Muscle of back (tissue), 11 donors: ENCODE data around the gene PEPD. TPM values are rescaled to one million over a fixed set of nuclear protein-coding genes. Genes with fewer than 3 reads are reported as not detected.

Experiments
- DNase-seq, 3 donors: peaks; one replicate each; pipeline versions ENCODE4 v3.0.0 to v3.0.0-alpha.2; 2013
- polyA plus RNA-seq, 10 donors: library from polyadenylated mRNA; unstranded; fragments of 120-200 nt; gene quantifications; one replicate each; pipeline ENCODE4 v1.2.1, GENCODE V29; 2013; ENCODE audit not compliant: insufficient read length in 10 of 10

PEPD gene
- polyA plus RNA-seq, 10 donors = 35.9 to 53.2 (median 44.4) TPM

DNA sequence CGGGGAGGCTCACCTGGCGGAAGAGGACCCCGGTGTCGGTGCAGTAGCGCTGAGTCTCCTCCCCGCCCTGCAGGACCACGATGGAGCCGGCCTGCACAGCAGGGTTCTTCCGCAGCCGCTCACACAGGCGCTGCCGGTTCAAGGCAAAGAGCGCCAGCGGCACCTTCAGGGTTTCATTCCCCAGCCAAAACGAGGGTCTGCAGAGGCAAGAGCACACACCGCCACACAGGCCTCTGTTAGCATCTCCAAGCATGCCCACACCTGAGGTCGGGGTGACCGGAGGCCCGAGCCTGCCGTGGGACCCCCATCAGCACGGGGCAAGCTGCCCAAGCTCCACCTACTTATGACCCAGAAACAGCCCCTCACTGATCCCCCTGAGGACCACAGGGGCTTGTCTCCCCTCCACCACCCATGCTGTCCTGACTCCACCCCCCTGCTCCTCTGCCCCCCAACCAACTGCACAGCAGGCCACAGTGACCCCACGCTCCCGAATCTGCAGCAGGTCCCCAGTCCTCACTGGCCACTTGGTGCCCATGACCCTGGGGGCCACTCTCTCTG is 8.9 kb downstream of the PEPD start:
- DNase-seq = no peak

DNA sequence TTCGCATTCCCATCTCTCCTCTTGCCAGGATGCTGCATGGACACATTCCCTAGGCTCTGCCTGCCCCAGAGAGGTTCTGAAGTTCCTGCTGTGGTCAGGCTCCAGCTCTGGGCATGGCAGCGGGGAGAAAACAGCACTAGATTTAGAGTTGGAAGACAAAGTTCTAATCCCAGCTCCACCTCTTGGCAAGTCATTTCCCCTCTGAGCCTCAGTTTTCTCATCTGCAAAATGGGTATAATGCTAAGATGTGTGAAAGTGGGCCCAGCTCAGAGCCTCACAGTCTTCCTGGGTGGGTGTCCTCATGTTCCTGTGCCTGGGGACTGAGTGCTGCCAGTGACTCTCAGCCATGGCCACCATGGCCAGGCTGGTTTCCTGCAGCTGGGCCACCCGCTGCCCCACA is 9.6 kb downstream of the PEPD start:
- no peak for DNase-seq

DNA sequence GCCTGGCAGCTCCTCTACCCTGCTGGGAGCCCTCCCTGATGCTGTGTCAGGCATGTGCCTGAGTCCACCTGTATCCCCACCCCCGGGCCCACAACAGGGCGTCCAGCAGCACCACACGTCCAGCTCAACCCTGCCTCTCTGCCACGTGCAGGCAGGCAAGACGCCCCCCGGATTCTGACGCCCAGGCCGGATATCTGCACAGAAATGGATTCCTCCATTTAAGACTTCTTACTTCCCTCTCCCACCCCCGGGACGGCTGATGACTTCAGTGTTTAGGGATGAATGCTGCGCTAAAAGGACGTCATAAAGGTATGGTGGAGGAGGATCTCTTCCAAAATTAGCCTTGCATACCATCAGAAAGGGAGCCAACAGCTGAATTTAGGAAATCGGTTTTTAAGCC is 10.2 kb downstream of the PEPD start:
- no peak for DNase-seq

DNA sequence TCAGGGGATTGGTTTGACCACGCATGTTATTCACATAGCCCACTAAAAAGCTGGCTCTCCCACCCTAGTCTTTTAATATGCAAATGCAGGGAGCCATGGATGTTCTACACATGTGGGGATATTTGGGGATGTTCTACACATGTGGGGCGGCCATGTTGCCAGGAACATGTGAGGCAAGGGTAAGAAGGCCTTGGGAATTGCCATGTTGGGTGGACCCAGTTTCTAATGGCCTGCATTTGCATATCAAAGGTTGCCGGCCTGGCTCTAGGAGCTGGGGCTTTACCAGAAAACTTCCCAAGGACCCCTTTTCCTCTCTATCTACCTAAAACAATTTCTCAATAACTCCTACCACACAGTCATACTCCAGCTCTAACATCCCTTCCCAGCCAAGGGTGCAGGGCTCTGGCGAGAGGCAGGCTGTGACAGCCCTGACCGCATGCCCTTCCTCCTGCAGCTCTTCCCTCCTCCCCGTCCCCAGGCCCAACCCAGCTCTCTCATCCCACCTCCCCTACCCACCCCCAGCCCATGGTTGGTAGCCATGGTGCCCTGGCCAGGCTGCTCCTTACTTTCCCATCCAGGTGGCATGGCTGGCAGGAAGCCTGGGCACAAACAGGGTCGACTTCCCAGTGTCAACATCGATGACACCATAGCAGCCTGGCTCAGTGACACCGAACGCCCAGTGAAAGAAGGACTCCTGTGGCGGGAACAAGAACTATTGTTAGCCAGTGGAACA is 11.0 kb downstream of the PEPD start:
- no peak for DNase-seq

DNA sequence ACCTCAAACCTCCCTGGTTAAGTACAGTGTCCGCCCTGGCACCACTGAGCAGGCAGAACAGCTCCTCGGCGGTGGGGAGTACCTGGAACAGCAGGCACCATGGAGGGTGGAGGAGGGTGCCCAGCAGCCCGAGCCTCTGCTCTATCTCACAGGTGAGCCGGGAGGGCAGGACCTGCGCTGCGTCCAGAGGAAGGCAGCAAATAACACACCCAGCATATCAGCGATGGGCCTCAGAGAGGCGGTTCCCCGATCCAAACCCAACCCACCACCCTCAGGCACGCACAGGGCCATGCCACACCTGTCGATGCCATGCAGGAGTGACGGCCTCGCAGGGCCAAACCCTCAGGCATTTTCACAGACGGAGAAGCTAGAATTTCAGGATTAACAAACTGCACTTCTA is 11.8 kb downstream of the PEPD start:
- no peak for DNase-seq

DNA sequence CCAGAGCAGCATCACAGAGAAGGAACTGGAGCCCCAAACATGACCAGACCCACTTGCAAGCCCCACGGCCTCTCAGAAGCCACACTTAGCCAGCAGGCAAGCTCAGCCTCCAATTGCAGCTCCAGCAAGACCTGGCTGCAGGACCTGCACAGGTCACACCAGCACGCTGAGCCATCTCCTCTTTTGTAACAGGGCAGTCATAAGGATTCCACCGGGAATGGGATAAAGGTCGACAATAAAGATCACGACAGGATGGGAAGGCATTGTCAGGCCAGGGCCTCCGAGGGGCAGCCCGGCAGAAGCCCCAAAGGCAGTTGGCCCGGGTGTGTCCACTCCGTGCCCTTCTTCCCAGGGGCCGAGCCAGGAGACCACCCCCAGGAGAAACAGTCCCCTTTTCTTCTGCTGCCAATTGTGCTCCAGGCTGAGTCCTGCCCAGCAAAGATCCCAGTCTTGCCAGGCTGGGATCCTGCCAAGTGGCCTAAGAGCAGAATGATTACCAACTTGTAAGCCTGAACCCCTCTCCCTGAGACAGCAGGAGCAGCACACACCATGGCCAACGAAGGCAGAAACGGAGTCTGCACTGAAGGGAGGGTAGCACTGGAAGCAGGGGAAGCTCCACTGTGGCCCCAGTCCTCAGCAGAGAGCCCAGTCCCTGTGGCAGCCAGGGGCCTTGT is 12.5 kb downstream of the PEPD start:
- DNase-seq = no peak

DNA sequence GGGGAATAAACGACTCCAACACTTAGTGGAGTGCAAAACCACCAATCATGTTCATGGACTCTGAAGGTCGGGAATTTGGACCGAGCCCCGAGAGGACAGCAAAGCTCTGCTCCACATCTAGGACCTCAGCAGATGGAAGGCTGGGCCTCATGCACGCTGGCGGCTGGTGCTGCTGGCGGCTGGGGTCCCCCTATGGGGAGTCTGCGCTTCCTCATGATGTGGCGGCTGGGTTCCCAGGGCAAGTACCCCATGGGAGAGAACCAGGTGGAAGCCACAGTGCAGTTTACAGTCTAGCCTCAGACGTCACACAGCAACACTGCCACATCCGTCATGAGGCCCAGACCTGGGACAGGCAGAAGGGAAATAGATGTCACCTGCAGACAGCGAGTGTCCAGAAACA is 13.2 kb downstream of the PEPD start:
- DNase-seq = no peak

DNA sequence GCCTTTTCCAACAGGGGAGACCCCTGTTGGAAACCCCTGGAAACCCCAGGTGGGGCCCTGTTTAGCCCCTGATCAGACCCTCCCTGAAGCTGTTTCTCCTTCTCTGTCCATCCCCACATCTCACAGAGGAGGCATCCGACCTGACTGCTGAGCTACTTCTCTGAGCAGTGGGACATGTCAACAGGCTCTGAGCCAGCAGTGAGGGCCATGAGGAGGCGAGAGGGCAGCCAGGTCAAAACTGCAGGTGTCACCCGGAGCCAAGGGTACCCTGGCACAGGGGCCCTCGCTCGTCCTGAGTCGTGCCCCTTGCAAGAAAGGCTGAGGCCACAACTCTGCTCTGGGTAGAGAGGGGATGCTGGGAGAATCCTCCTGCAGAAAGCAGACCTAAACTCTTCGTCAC is 13.6 kb downstream of the PEPD start:
- no peak for DNase-seq

DNA sequence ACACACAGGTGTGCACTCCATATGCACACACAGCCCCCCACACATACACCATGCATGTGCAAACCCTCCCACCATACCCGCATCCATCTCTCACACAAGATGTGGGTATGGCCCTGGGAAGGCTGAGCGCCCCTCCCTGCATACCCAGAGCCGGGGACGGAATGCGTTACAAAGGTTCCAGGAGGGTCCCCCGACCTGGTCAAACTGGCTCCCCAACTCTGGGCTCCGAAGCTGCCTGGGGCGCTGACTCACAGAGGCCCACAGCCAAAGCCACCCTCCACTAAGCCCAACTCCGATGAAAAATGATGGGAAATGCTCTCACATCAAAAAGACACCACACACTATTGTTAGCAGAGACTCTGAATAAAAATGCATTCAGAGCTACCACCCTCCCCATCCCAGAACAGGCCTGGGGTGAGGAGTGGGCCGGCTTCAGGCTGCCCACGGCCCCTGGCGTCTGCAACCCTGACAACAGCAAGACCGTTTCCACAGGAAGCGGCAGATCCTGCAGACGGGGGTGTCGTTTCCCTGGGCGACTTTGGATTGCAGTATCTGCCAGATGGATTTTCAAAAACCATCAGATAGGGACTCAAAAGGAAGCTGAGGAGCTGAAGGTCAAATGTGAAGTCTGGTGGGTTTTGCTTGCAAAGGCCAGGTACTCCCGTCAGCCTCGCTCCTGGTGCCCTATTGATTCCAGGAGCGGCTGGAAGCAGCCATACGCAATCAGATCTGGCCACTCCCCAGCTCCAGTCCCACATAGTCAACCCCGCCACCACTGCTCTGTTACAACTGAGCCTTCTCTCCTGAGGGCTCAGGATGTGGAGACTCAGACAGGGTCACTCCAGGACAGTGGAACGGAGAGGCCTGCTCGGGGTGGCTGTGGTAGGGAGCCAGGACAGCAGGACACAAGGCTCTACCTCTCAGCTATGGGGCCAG is 14.3 kb downstream of the PEPD start:
- DNase-seq = no peak

DNA sequence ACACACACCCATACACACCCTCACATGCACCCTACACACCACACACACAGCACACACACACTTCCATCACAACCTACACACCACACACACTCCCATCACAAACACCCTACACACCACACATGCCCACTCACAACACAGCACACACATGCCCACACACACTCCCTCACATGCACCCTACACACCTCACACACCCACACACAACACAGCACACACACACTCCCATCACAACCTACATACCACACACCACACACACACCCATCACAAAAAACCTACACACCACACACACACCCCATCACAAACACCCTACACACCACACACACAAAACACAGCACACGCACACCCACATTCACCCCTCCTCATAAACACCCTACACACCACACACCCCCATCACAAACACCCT is 15.1 kb downstream of the PEPD start:
- DNase-seq = no peak

DNA sequence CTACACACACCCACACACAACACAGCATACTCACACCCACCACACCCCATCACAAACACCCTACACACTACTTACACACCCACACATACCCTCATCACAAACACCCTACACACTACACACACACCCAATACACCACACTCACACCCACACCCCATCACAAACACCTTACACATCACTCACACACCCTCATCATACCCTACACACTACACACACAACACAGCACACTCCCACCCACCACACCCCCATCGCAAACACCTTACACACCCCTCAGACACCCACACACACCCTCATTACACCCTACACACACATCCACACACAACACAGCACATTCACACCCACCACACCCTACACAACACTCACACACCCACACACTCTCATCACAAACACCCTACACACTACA is 15.8 kb downstream of the PEPD start:
- no peak for DNase-seq

DNA sequence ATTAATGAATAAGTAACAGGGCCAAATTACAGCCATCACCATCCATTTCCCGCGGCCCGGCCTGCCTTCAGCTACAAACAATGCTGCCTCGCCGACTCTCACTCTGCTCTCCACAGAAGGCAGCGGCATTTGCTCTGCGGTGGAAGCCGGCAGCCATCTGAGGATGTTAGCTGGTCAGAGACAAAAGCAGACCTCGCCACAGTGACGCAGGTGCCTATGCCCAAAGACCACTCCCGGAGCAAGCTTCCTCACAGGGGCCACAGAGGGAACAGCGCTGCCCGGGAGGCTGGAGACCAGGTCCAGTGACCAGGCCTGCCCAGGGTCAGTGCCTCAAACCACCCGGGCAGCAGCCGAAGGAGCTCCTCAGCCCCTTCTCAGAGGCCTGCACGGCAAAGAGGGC is 16.4 kb downstream of the PEPD start:
- DNase-seq = no peak

DNA sequence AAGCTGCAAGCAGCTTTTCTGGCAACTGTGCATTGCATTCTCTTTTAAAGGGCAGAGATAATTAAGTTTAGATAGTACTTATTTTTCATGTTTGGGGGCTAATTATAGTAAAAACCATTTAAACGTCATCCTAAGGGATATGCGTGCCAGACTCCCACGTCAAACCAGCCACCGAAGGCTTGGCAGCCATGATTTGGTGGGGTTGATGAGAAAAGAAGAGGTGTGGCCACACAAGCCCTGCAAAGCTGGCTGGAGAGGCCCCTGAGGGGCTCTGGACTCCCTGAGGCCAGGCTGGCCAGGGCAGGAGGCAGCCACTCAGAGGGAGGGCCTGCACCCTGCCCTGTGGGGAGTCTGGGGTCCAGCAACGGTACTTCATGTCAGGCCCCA is 17.5 kb downstream of the PEPD start:
- DNase-seq = no peak

DNA sequence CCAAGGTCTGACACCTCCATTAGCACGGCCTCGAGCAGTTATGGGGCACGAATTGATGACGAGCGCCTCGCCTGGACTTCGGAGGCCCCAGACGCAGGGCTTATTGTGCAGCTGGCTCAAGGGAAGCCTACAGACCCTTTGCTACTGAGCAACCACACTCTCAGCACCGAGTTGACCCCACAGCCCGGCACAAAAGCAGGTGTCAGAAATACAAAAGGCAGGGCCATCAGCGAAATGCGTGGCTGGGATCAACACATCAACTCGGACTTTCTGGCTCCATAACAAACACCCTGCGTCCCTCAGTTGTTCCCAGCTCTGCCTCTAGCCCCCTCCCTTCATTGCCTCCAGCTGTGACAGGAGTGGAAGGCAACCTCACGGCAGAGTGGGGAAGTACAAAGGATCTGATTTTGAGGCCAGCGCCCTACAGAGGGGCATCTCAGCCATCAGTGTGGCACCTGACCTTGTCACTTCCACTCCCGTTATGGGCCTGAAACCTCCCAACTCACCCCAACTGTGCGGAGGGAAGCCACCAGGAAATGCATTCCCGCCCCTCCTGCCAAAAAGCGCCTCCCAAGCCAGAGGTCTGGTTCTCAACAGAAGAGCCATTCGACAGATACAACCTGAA is 18.0 kb downstream of the PEPD start:
- no peak for DNase-seq

DNA sequence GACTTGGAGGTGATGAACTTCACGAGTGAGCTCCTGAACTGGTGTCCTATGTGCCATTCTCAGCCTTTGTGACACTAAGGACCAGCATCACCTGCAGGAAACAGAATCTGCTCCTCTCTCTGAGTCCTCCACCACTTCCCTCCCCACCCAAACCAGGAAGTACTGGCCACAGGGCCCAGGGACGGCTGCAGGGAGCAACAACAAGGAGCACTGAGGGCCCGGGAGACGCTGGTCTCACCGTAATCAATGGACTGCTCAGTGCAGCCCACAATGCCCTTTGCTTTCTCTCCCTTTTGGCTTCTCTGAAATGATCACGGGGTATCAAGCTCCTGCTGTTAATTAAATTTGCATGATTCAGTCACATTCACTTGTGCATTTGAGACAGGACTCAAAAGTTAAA is 18.6 kb downstream of the PEPD start:
- DNase-seq = no peak

DNA sequence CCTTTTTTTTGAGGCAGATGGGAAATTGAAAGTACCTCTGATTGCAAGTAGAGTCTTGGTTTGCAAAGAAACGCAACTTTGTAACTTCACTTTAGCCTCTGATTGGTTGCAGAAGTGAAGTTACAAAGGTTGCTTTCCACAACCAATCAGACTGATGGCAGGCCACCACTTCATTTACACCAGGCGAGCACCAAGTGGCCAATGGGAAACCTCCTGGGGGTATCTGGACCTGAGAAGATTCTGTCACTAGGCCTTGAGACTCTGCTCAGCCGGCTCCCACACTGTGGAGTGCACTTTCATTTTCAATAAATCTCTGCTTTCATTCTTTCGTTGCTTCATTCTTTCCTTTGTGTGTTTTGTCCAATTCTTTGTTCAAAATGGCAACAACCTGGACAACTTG is 19.1 kb downstream of the PEPD start:
- no peak for DNase-seq

DNA sequence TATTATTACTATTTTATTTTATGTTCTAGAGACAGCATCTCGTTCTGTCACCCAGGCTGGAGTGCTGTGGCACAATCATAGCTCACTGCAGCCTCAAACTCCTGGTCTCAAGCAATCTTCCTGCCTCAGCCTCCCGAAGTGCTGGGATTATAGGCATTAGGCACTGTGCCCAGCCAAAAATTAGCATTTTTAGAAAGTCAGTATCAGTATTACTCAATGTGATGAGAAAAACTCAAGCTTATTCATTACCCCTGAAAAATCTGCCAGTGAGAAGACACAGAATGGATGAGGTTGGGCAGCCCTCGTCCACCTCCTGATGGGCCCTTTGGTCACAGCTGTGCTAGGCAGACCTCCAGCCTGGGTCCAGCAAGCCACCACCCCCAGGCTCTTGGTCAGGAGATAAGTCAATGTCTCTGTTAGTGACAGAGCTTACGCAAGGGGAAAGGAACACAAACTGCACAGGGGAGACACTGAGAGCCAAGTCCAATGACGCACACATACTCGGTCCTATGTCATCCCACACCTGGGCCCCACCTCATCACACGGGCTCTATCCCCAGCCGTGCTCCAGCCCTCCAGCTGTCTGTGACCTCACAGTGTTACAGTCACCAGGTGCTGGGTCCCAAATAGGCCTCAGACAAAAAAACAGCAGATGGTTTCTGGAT is 19.8 kb downstream of the PEPD start:
- DNase-seq = no peak

DNA sequence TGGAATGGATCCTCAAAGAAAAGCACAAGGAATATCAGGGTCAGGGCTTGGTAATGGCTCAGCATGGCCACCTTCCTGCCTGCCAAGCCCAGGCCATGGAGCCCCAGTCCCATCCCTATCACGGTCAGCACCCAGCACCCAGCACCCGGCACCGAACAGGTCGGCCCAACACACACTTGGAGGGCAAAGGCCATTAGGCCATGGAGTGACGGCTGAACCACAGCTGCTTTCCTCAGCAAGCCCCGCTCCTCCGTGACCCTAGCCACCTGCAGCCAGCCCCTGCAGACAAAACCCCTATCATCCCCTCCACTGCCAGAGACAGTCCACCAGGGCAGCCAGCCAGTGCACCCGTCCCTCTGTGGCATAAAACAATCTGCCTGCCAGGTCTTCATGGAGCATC is 20.6 kb downstream of the PEPD start:
- DNase-seq = no peak

DNA sequence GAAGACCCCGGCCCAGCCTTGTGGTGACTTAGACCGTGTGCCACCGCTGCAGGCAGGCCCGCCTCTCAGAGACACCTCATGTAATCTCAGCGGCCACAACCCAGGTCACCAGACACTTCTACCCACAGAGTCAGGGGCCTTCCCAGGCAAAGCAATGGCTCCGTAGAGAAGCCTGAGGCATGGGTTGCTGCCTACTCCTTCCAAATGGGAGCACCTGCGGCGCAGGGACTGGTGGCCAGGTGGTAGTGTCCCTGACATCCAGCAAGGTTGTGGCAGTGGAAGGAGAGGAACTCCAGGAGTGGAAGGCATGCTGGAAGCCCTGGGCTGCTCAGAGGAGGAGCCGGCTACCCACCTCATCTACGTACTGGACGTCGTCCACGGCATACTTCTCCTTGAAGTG is 21.0 kb downstream of the PEPD start:
- DNase-seq = no peak

DNA sequence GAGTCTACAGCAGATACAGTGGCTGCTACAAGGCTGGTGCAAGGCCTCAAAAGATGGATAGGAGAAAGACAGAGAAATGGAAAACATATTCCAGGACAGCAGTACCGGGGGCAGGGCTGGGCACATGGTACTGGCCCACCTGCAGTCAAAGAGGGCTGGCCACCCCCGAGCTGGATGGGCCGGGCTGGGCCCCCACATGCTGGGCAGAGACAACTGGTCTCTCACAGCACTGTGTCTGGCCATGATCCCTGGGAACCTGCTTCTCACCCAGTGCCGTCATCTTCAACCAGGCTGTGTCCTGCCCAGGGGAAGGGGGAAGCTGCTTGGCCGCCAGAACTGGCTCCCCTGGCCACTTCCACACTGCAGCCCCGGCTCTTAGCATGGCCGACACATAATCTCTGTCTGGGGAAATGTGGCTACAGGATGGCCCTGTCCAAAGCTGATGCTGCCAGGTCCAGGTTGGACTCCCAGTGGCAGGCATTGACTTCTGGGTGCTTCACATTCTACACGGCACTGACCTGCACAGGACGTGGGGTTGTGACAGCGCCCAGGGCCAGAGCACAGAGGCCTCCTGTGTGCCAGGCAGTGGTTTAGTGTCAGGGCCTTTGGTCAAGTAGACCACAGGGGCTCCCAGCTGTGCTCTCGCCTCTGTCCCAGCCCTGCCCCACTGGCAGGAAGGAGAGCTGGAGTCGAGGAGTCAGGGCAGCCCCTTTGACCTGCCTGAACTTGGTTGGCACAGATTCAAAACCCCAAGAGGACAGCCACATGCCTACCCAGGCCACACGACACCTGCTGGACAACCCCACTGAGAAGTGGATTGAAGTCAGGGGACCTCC is 21.7 kb downstream of the PEPD start:
- no peak for DNase-seq
